Stimulated activated naive B cell treated with anti-CD40 and anti-IgM and Interleukin-4, amounts not matched to agents 10 μg/mL and 1 μg/mL and 100 μg/mL, for 72 hours (primary cell): ENCODE measurements around the gene SYT3.
A peak's percentile ranks its signal among the peaks of the same experiment; 100 is the strongest.
"Not testable (repeated sequence)": the region's sequence is repeated elsewhere in the genome, so short reads cannot be mapped to it uniquely, and the experiment has no call there.

Experiments
- ATAC-seq, 2 donors: fragments of 150-1000 bp; cut with Tn5 transposase; replicated peaks; 2 replicates each; pipeline ENCODE4 v1.10.0; 2021; ENCODE audit warnings: moderate library complexity in 1 of 2
- DNase-seq: peaks from one replicate; pipeline ENCODE4 v3.0.0; 2021
- H3K27ac Mint-ChIP-seq: one replicate; pipeline ENCODE4 v1.8.0; 2022; ENCODE audit warnings: mild to moderate bottlenecking, mixed read lengths
- H3K27me3 Mint-ChIP-seq, 2 donors: one replicate each; pipeline ENCODE4 v1.8.0; 2022; ENCODE audit warnings: mixed read lengths in 2 of 2
- H3K36me3 Mint-ChIP-seq, 2 donors: one replicate each; pipeline ENCODE4 v1.8.0; 2022; ENCODE audit warnings: mixed read lengths in 2 of 2, mild to moderate bottlenecking in 1 of 2
- H3K4me1 Mint-ChIP-seq, 2 donors: one replicate each; pipeline ENCODE4 v1.8.0; 2022; ENCODE audit warnings: mixed read lengths in 2 of 2, mild to moderate bottlenecking in 1 of 2
- H3K4me3 Mint-ChIP-seq, 2 donors: one replicate each; pipeline ENCODE4 v1.8.0; 2022; ENCODE audit warnings: mild to moderate bottlenecking in 2 of 2, mixed read lengths in 2 of 2, moderate library complexity in 1 of 2
- H3K9me3 Mint-ChIP-seq, 2 donors: one replicate each; pipeline ENCODE4 v1.8.0; 2022; ENCODE audit warnings: mixed read lengths in 2 of 2, mild to moderate bottlenecking in 1 of 2

The SYT3 gene

GRCh38 chr19:50618379-50618778, 21.3 kb downstream of the SYT3 start:
- not testable (repeated sequence) for H3K4me1 Mint-ChIP-seq, H3K4me3 Mint-ChIP-seq, H3K9me3 Mint-ChIP-seq, ATAC-seq, H3K27ac Mint-ChIP-seq, H3K36me3 Mint-ChIP-seq, DNase-seq, H3K27me3 Mint-ChIP-seq

DNA sequence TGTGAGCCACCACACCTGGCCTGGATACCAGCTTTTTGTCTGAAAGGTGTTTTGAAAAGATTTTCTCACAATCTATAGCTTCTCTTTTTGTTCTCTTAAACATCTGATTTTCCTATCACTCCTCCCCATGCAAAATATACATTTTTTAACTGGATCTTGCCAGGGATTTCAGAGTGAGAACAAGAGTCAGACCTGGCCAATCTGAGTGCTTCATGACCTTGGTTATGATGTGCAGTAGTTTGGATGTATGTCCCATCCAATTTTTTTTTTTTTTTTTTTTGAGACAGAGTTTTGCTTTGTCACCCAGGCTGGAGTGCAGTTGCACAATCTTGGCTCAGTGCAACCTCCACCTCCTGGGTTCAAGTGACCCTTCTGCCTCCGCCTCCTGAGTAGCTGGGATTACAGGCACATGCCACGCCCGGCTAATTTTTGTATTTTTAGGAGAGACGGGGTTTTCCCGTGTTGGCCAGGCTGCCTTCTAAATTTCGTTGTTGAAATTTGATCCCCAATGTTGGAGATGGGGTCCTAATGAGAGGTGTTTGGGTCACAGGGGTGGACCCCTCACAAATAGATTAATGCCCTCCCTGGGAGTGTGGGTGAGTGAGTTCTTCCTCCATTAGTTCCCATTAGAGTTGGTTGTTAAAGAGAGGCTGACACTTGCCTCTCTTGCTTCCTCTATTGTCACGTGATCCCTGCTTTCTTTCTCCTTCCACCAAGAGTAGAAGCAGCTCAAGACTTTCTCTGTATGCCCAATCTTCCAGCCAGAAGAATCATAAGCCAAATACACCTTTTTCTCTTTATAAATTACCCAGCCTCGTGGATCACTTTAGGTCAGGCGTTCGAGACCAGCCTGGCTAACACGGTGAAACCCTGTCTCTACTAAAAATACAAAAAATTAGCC, 26.9 kb downstream of the SYT3 start:
- ATAC-seq, DNase-seq, H3K36me3 Mint-ChIP-seq, H3K4me1 Mint-ChIP-seq, H3K27ac Mint-ChIP-seq, H3K4me3 Mint-ChIP-seq, H3K9me3 Mint-ChIP-seq: not testable (repeated sequence)
- H3K27me3 Mint-ChIP-seq: peaks cover 9 to 16% of the 10 kb centered on the region in 2 donors

DNA sequence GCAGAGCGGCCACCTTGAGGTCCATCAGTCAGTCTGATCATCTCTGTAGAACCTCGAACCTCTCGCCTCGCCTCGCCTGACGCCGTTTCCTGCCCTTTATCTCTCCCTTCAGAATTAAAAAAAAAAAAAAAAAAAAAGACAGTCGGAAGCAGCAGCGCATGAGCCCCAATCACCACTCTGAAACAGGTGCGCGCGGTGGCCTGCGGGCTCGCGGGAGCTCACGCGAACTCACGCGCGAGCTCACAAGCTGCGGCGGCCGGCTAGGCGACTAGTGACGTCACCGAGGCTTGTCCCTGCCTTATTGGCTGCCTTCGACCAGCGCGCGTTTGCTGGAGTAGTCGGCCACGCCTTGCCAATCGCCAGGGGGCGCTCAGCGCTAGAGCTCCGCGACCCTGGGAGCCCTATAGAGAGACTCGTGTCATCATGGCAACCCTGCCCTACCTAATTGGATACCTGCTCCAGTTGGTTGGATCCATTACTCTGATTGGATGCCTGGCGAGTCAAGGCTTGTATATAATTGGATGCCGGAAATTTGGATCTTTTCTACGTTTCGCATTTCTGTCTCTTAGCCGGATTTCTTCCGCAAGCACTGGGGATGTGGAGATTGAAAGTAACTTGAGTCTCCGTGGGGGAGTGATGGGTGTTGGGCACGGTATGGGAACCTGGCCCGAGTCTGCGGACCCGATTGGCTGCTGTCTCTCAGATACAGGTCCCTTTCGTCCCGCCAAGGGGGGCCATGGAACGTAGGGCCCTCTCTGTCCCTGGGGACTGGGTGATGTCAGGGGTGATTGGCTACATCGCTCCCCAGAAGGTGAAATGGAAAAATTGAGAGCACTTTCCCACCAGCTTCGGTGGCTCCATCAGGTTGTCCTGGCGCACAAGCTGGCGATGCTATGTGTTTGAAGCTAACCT, 31.6 kb downstream of the SYT3 start:
- peaks cover 12 to 21% of the 10 kb centered on the region in 2 donors for H3K4me1 Mint-ChIP-seq
- H3K36me3 Mint-ChIP-seq: peaks cover 8 to 15% of the 10 kb centered on the region in 2 donors
- H3K27ac Mint-ChIP-seq: peak overlapping the region; percentile 59
- H3K9me3 Mint-ChIP-seq: peaks cover 12 to 14% of the 10 kb centered on the region in 2 donors
- ATAC-seq (peak; percentile 95 to 96), DNase-seq (peak; percentile 91)
- peaks cover 26 to 47% of the 10 kb centered on the region in 2 donors for H3K27me3 Mint-ChIP-seq
- H3K4me3 Mint-ChIP-seq: peak overlapping the region; percentile 73 to 74

DNA sequence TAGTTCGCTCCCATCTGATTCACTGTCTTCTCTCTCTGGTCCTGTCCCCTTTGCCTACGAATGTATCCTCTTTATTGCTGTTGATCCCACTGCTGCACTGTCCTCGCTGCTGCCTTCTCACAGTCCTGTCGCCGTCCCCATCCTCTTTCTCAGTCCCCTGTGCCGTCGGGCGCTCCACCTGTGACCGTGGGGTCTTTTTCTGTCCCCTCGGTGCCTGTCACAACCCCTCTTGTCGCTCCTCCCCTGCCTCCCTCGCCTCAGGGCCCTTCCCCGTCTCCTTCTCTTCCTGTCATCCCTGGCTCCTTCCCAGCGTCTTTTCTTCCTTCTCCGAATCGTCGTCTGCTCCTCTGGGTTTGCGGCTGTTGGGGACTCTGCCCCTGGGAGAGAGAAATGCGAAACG, 32.3 kb downstream of the SYT3 start:
- peaks cover 8 to 15% of the 10 kb centered on the region in 2 donors for H3K36me3 Mint-ChIP-seq
- peaks cover 12 to 14% of the 10 kb centered on the region in 2 donors for H3K9me3 Mint-ChIP-seq
- H3K27ac Mint-ChIP-seq: peak overlapping the region; percentile 59
- ATAC-seq (no peak), DNase-seq (no peak)
- H3K4me3 Mint-ChIP-seq: peak overlapping the region; percentile 57 to 73
- peaks cover 33 to 55% of the 10 kb centered on the region in 2 donors for H3K27me3 Mint-ChIP-seq
- peaks cover 11 to 21% of the 10 kb centered on the region in 2 donors for H3K4me1 Mint-ChIP-seq

- peak overlapping the region in 1 of 2 donors; percentile 14 for H3K4me3 Mint-ChIP-seq
- DNase-seq: not testable (repeated sequence)
- H3K4me1 Mint-ChIP-seq: peaks cover 11 to 21% of the 10 kb centered on the region in 2 donors
- peak; percentile 42 to 44 for ATAC-seq
- peaks cover 43 to 58% of the 10 kb centered on the region in 2 donors for H3K27me3 Mint-ChIP-seq
- H3K36me3 Mint-ChIP-seq: peaks cover 8 to 15% of the 10 kb centered on the region in 2 donors
- H3K27ac Mint-ChIP-seq: peak overlapping the region; percentile 20
- peaks cover 12 to 14% of the 10 kb centered on the region in 2 donors for H3K9me3 Mint-ChIP-seq
Observed at GRCh38 chr19:50606059-50606836, 33.4 kb downstream of the SYT3 start.

- ATAC-seq, DNase-seq, H3K4me3 Mint-ChIP-seq, H3K27ac Mint-ChIP-seq: not testable (repeated sequence)
- H3K27me3 Mint-ChIP-seq: peaks cover 46 to 60% of the 10 kb centered on the region in 2 donors
- peaks cover 11 to 21% of the 10 kb centered on the region in 2 donors for H3K4me1 Mint-ChIP-seq
- H3K36me3 Mint-ChIP-seq: peaks cover 8 to 15% of the 10 kb centered on the region in 2 donors
- peaks cover 12 to 14% of the 10 kb centered on the region in 2 donors for H3K9me3 Mint-ChIP-seq
Observed at GRCh38 chr19:50604264-50605073, 35.2 kb downstream of the SYT3 start.

DNA sequence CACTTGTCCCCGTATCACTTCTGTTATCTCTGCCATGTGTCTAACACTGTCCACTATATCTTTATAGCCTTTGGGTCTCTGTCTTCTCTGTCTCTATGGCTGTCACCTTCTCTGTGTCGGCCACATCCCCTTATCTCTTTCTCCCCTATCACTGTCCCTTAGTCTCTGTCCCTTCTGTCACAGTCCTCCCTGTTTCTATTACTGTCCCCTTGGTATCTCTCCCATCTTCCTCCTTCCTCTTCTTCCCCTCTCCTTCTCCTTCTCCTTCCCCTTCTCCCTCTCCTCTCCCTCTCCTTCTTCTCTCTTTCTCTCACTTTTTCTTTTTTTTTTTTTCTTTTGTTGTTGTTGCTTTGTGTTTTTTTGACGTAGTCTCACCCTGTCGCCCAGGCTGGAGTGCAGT, 36.7 kb downstream of the SYT3 start:
- H3K9me3 Mint-ChIP-seq: peaks cover 7 to 8% of the 10 kb centered on the region in 2 donors
- H3K36me3 Mint-ChIP-seq: peaks cover 4 to 11% of the 10 kb centered on the region in 2 donors
- no peak for ATAC-seq
- H3K27ac Mint-ChIP-seq: no peak overlapping the region
- peaks cover 43 to 54% of the 10 kb centered on the region in 2 donors for H3K27me3 Mint-ChIP-seq
- H3K4me1 Mint-ChIP-seq: peaks cover 6 to 15% of the 10 kb centered on the region in 2 donors
- DNase-seq: no peak
- no peak overlapping the region for H3K4me3 Mint-ChIP-seq

GRCh38 chr19:50602496-50602895, 37.2 kb downstream of the SYT3 start:
- H3K27me3 Mint-ChIP-seq: peaks cover 39 to 50% of the 10 kb centered on the region in 2 donors
- H3K27ac Mint-ChIP-seq: no peak overlapping the region
- peaks cover 5 to 6% of the 10 kb centered on the region in 2 donors for H3K9me3 Mint-ChIP-seq
- no peak overlapping the region for H3K4me3 Mint-ChIP-seq
- ATAC-seq (no peak), DNase-seq (no peak)
- H3K36me3 Mint-ChIP-seq: peaks cover under 1 to 8% of the 10 kb centered on the region in 2 donors
- peaks cover 4 to 11% of the 10 kb centered on the region in 2 donors for H3K4me1 Mint-ChIP-seq

DNA sequence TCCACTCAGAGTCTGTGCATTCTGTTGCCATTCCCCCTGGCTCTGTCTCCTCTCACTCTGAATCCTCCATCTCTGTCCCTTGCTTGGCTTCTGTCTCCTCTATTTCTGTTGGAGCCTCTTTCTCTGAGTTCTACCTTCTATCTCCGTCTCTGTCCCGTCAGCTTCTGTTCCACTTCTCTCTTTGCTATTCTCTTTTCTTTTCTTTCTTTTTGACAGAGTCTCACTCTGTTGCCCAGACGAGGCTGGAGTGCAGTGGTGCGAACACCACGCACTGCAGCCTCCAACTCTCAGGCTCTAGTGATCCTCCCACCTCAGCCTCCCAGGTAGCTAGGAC, 37.6 kb downstream of the SYT3 start:
- H3K27ac Mint-ChIP-seq: no peak overlapping the region
- ATAC-seq (no peak), DNase-seq (no peak)
- H3K9me3 Mint-ChIP-seq: peaks cover under 1 to 2% of the 10 kb centered on the region in 2 donors
- H3K4me3 Mint-ChIP-seq: no peak overlapping the region
- peaks cover 35 to 45% of the 10 kb centered on the region in 2 donors for H3K27me3 Mint-ChIP-seq
- peaks cover 0 to 4% of the 10 kb centered on the region in 2 donors for H3K36me3 Mint-ChIP-seq
- H3K4me1 Mint-ChIP-seq: peaks cover 0 to 7% of the 10 kb centered on the region in 2 donors

DNA sequence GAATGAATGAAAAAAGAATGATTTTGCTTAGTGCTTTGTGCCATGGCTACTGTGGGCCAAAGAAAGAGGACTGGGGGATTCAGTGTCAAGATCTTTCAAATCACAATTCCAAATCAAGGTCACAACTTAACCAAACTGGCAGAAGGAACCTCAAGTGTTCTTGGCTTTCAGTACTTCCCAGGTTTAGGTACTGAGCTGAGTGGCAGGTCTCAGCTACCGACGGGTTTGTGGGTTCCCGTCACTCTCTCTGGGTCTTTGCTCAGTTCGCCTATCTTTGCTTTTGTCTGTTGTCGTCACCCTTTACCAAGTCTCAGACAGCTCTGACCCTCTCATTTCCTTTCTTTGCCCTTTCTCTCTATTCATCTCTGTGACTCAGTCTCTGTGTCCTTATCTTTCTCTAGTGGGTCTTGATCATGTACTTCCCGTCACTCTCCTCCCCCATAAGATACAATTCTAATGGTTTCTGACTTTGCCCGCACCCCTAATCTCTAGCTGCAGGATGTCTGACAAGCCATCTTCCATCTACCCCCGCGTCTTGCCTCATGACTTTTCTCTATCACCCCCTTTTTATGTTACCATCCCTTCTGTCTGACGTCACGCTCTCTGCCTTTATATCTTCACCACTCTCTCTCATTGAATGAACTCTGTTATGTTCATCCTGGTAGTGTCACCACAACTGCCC, 38.1 kb downstream of the SYT3 start:
- ATAC-seq: no peak
- Mint-ChIP-seq H3K27me3 (peaks cover 33 to 43% of the 10 kb centered on the region in 2 donors), H3K9me3 (peaks cover 0 to 2% of the 10 kb centered on the region in 2 donors)

DNA sequence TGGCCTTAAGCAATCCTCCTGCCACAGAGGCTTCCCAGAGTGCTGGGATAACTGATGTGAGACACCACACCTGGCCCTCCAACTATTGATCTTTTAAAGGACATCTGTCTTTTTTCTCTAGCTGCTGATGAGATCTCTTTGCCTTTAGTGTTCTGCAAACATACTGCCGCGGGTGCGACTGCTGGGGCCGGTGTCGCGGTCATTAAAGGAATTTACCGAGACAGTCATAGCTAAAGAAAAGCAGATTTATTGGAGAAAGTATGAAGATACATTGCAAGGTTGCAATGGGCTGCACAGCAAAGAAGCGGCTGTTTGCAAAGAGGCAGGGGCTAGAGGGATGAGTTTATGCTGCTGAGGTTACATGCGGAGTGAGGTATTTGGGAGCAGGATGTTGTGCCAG, 40.3 kb downstream of the SYT3 start:
- H3K36me3 Mint-ChIP-seq: no peaks in the 10 kb centered on the region
- ATAC-seq (no peak), DNase-seq (no peak)
- H3K27me3 Mint-ChIP-seq: peaks cover 37 to 43% of the 10 kb centered on the region in 2 donors
- H3K9me3 Mint-ChIP-seq: no peaks in the 10 kb centered on the region
- H3K4me1 Mint-ChIP-seq: no peaks in the 10 kb centered on the region
- no peak overlapping the region for H3K27ac Mint-ChIP-seq
- no peak overlapping the region for H3K4me3 Mint-ChIP-seq

More for the DNA sequence above, 38.1 kb downstream of the SYT3 start:
- Mint-ChIP-seq H3K27ac (no peak overlapping the region), H3K4me1 (peaks cover 0 to 6% of the 10 kb centered on the region in 2 donors), H3K36me3 (peaks cover 0 to 3% of the 10 kb centered on the region in 2 donors), H3K4me3 (no peak overlapping the region)
- DNase-seq: no peak

GRCh38 chr19:50590191-50590590, 49.5 kb downstream of the SYT3 start:
- no peak overlapping the region for H3K4me3 Mint-ChIP-seq
- no peaks in the 10 kb centered on the region for H3K4me1 Mint-ChIP-seq
- H3K9me3 Mint-ChIP-seq: no peaks in the 10 kb centered on the region
- H3K27ac Mint-ChIP-seq: no peak overlapping the region
- ATAC-seq: no peak
- peaks cover 21 to 35% of the 10 kb centered on the region in 2 donors for H3K27me3 Mint-ChIP-seq
- no peak for DNase-seq
- H3K36me3 Mint-ChIP-seq: no peaks in the 10 kb centered on the region
